Effector CD4-positive, alpha-beta T cell (primary cell): ENCODE data around the gene N4BP2L1.
A peak's percentile ranks its signal among the peaks of the same experiment; 100 is the strongest.

Experiments used
- DNase-seq: peaks from one replicate; pipeline ENCODE4 v3.0.0-alpha.2; 2020

The N4BP2L1 gene

GRCh38 chr13:32431361-32431760, 3.4 kb upstream of the N4BP2L1 start:
- no peak for DNase-seq

- DNase-seq = no peak
Measured at GRCh38 chr13:32430018-32430747, 2.3 kb upstream of the N4BP2L1 start.

- no peak for DNase-seq
Measured at GRCh38 chr13:32429433-32429909, 1.5 kb upstream of the N4BP2L1 start.

- DNase-seq = no peak
Measured at GRCh38 chr13:32428581-32429432, 877 bp upstream of the N4BP2L1 start.

GRCh38 chr13:32426990-32427851, 709 bp downstream of the N4BP2L1 start:
- peak; percentile 55 for DNase-seq

- DNase-seq = peak; percentile 15
Measured at GRCh38 chr13:32426191-32426989, 1.5 kb downstream of the N4BP2L1 start.

GRCh38 chr13:32425158-32425557, 2.8 kb downstream of the N4BP2L1 start:
- no peak for DNase-seq

GRCh38 chr13:32423592-32423991, 4.3 kb downstream of the N4BP2L1 start:
- no peak for DNase-seq

GRCh38 chr13:32419862-32420261, 8.1 kb downstream of the N4BP2L1 start:
- DNase-seq = no peak

- DNase-seq = no peak
Measured at GRCh38 chr13:32417995-32418394, 9.9 kb downstream of the N4BP2L1 start.

- DNase-seq = no peak
Measured at GRCh38 chr13:32415019-32415418, 12.9 kb downstream of the N4BP2L1 start.

- no peak for DNase-seq
Measured at GRCh38 chr13:32414580-32414979, 13.3 kb downstream of the N4BP2L1 start.

- DNase-seq = no peak
Measured at GRCh38 chr13:32413284-32413683, 14.6 kb downstream of the N4BP2L1 start.

- no peak for DNase-seq
Measured at GRCh38 chr13:32409561-32410421, 18.1 kb downstream of the N4BP2L1 start.

- DNase-seq = no peak
Measured at GRCh38 chr13:32409001-32409313, 19.0 kb downstream of the N4BP2L1 start.

- DNase-seq = no peak
Measured at GRCh38 chr13:32408296-32409000, 19.5 kb downstream of the N4BP2L1 start.

- DNase-seq = no peak
Measured at GRCh38 chr13:32407854-32408253, 20.1 kb downstream of the N4BP2L1 start.

- DNase-seq = no peak
Measured at GRCh38 chr13:32403108-32403507, 24.8 kb downstream of the N4BP2L1 start.

GRCh38 chr13:32391101-32391619, 36.8 kb downstream of the N4BP2L1 start:
- no peak for DNase-seq

- no peak for DNase-seq
Measured at GRCh38 chr13:32390484-32390883, 37.4 kb downstream of the N4BP2L1 start.
